ENCODE measurements around the gene HYAL3. TPM values are rescaled to one million over a fixed set of nuclear protein-coding genes. Genes with fewer than 3 reads are reported as not detected.
"Not testable (repeated sequence)": the region's sequence is repeated elsewhere in the genome, so short reads cannot be mapped to it uniquely, and the experiment has no call there.

HYAL3 gene
- total RNA-seq, 4 donors from 2014 or later: 1.9 to 4.1 (median 2.6) TPM

GRCh38 chr3:50286322-50287227 lies 12.6 kb downstream of the HYAL3 start:
- no peak for TF ChIP-seq CTCF (IDR thresholded peaks at IDR 0.05)
- no peak for DNase-seq (ENCODE audit: low spot score in 2 of 2)
- no peak overlapping the region for H3K4me3 ChIP-seq (ENCODE audit: low read depth, poor library complexity, severe bottlenecking)
- intact Hi-C loops (cut with DNase I; ENCODE audit: low total_unique reads): no loop called here
- 80 to 82% methylated on average over 24 to 26 of the region's 28 CpGs for WGBS, 2 donors

DNA sequence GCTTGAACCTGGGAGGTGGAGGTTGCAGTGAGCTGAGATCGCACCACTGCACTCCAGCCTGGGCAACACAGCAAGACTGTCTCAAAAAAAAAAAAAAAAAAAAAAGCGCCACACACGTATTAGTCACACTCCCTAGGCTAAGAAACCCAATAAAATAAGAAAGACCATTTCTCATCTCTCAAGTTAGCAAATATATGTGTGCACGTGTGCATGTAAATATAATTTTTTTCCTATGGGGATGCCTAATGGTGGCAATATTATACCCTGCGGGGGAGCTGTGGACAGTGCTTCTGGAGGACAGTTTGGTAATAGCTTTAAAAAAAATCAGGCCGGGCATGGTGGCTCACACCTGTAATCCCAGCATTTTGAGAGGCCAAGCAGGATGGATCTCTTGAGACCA lies 15.1 kb downstream of the HYAL3 start:
- WGBS, 2 donors: 79 to 80% methylated on average over 6 of the region's 6 CpGs
- intact Hi-C loops (cut with DNase I; ENCODE audit: low total_unique reads); H3K4me3 ChIP-seq (ENCODE audit: low read depth, poor library complexity, severe bottlenecking); DNase-seq (ENCODE audit: low spot score in 2 of 2): not testable (repeated sequence)

DNA sequence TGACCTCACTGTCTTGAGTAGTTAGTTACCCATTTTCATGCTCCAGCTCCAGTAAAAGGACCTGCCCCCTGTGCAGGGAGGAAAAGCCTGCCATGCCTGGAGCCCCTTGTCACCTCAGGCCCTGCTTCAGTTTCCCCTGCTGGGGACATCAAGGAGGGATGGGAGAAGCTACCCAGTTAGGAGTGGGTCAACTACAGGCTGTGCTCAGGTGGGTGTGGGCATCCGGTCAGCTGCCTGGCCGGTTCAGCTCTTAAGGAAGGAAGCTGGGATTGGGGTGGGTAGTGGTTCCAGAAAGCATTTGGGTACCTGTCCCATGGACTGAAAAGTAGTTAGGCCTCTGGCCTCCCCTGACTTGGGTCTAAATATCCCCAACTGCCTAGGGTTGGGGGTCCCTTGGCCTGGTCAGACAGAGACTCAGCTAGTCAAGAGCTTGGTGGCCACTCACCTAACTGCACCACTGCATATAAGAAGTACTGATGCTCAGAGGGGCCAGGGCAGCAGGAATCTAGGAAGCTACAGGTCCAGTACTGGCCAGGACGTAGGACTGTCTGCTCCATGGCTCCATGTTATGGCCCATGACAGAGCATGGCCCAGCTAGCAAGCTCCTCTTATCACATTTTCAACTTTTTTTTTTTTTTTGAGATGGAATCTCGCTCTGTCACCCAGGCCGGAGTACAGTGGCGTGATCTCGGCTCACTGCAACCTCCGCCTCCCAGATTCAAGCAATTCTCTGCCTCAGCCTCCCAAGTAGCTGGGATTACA lies 19.8 kb downstream of the HYAL3 start:
- TF ChIP-seq POLR2A (IDR thresholded peaks at IDR 0.05) (no peak), CTCF (IDR thresholded peaks at IDR 0.05) (no peak)
- H3K4me3 ChIP-seq (ENCODE audit: low read depth, poor library complexity, severe bottlenecking): no peak overlapping the region
- no peak for DNase-seq (ENCODE audit: low spot score in 2 of 2)
- intact Hi-C loops (cut with DNase I; ENCODE audit: low total_unique reads): loop anchor here (10.0 kb wide), 1 partner anchor 155 kb away; no protein-coding TSS in a partner anchor
- 88 to 91% methylated on average over 8 of the region's 8 CpGs for WGBS, 2 donors

- DNase-seq (ENCODE audit: low spot score in 2 of 2): no peak
- TF ChIP-seq POLR2A (IDR thresholded peaks at IDR 0.05) (no peak), CTCF (IDR thresholded peaks at IDR 0.05) (no peak)
- WGBS, 2 donors: 53 to 69% methylated on average over 2 of the region's 2 CpGs
- no peak within 1 kb of the TSS for H3K4me3 ChIP-seq (ENCODE audit: low read depth, poor library complexity, severe bottlenecking)
- intact Hi-C loops (cut with DNase I; ENCODE audit: low total_unique reads): loop anchor here (10.0 kb wide), 1 partner anchor 154 kb away; no protein-coding TSS in a partner anchor
These were observed 20.4 kb downstream of the HYAL3 start, which contains the start of gene LSMEM2 for GRCh38 chr3:50278880-50279224. Gene LSMEM2 (plus strand): TSS chr3:50279087. CDS start chr3:50279114, 27 bp downstream.

DNA sequence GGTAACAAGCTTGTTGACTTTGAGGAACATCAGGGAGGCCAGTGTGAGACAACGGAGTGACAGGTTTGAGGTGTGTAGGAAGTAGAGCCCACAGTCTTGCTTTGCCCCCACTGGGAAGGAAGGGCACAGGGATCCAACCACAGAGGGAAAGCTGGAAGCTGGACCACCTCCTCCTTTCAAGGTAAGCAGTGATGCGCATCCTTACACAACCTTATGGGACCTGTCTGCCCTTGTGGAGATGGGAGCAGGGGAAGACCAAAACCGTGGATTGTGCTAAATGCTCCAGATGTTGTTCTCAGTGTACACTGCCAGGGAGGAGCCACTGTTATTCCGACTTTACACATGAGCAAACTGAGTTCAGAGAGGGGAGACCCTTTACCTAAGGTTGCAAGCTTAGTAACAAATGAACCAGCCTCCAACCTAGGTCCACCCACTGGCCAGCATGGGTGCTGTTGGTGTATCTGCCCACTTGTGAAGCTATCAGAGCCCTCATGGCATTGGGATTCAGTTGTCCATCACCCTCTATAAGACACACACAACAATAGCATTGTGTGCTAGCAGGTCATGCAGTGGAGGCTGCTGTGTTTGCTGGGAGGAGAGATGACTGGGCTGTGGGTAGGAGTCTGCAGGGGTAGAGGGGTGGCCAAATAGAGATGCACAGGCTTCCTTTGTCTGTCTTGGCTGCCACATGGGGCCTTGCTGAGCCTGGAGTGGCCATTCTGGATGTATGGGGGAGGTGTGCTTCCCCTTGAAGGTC lies 20.9 kb downstream of the HYAL3 start:
- intact Hi-C loops (cut with DNase I; ENCODE audit: low total_unique reads): loop anchor here (10.0 kb wide), 1 partner anchor 154 kb away; no protein-coding TSS in a partner anchor
- WGBS, 2 donors: 73 to 88% methylated on average over 4 of the region's 4 CpGs
- no peak for DNase-seq (ENCODE audit: low spot score in 2 of 2)
- H3K4me3 ChIP-seq (ENCODE audit: low read depth, poor library complexity, severe bottlenecking): no peak overlapping the region
- no peak for TF ChIP-seq POLR2A (IDR thresholded peaks at IDR 0.05)
- TF ChIP-seq CTCF (IDR thresholded peaks at IDR 0.05): no peak

Data from lower leg skin (tissue), 4 donors.